Keratinocyte (primary cell): ENCODE measurements around the gene LHX4.

Experiments
- CTCF ChIP-seq, 3 experiments: IDR thresholded peaks in 1 of 3; conservative IDR thresholded peaks in 1 of 3; optimal IDR thresholded peaks in 1 of 3; 2 replicates in 2 of 3; 3 replicates in 1 of 3; pipeline versions ENCODE3 to v1.5.1; 2011; ENCODE audit warnings: low read length in 3 of 3, mild to moderate bottlenecking in 3 of 3, moderate library complexity in 2 of 3, control low read depth in 1 of 3, inconsistent platforms in 1 of 3; ENCODE audit not compliant: insufficient read depth in 2 of 3; ENCODE audit errors: extremely low read depth in 1 of 3
- EZH2 ChIP-seq: IDR thresholded peaks from one replicate; pipeline ENCODE4 v1.6.1; 2012; ENCODE audit warnings: inconsistent platforms, mild to moderate bottlenecking, low read length, moderate library complexity

GRCh38 chr1:180278194-180278515 lies 48.1 kb downstream of the LHX4 start:
- TF ChIP-seq CTCF (optimal IDR thresholded peaks at IDR 0.05 in 1 of 3, IDR thresholded peaks at IDR 0.05 in 1 of 3, conservative IDR thresholded peaks at IDR 0.05 in 1 of 3; ENCODE audit: extremely low read depth in 1 of 3, insufficient read depth in 2 of 3, low read length in 3 of 3), result no peak
- no peak for TF ChIP-seq EZH2
